Esophagus (tissue), 2 donors: ENCODE data around the gene DDX53. TPM values are rescaled to one million over a fixed set of nuclear protein-coding genes. Genes with fewer than 3 reads are reported as not detected.

Source experiments
- H3K27ac ChIP-seq, 2 donors: one replicate each; pipeline ENCODE4 v1.5.1; 2013; ENCODE audit warnings: low read depth in 2 of 2, mild to moderate bottlenecking in 2 of 2, inconsistent platforms in 1 of 2, low read length in 1 of 2, moderate library complexity in 1 of 2
- H3K27me3 ChIP-seq, 2 donors: one replicate each; pipeline ENCODE4 v1.6.1; 2013; ENCODE audit warnings: low read length in 2 of 2, control low read depth in 1 of 2, mild to moderate bottlenecking in 1 of 2; ENCODE audit not compliant: insufficient read depth in 2 of 2, control insufficient read depth in 1 of 2
- H3K36me3 ChIP-seq, 2 donors: one replicate each; pipeline ENCODE4 v1.6.1; 2013; ENCODE audit warnings: low read length in 1 of 2; ENCODE audit not compliant: control insufficient read depth in 2 of 2, insufficient read depth in 2 of 2
- H3K4me1 ChIP-seq, 2 donors: one replicate each; pipeline ENCODE4 v1.6.1; 2013; ENCODE audit warnings: low read length in 1 of 2; ENCODE audit not compliant: control insufficient read depth in 2 of 2, insufficient read depth in 2 of 2
- H3K4me3 ChIP-seq, 2 donors: one replicate each; pipeline ENCODE4 v1.5.1; 2013; ENCODE audit warnings: low read length in 2 of 2, mild to moderate bottlenecking in 2 of 2, low read depth in 1 of 2, moderate library complexity in 1 of 2
- H3K9me3 ChIP-seq, 2 donors: one replicate each; pipeline ENCODE4 v1.6.1; 2013; ENCODE audit warnings: mild to moderate bottlenecking in 2 of 2, low read depth in 1 of 2, low read length in 1 of 2, moderate library complexity in 1 of 2; ENCODE audit not compliant: control insufficient read depth in 2 of 2, insufficient read depth in 1 of 2
- WGBS, 2 donors: extraction: QIAGEN DNeasy Blood & Tissue Kit; methylation state at CpG; one replicate each; pipeline ENCODE4 v1.1.7; 2013; 5-methylcytosine and 5-hydroxymethylcytosine counted together
- polyA plus RNA-seq, 2 donors: library from polyadenylated mRNA; stranded (reverse); fragments of 200-250 nt; gene quantifications; one replicate each; pipeline ENCODE4 v1.2.3, GENCODE V29; 2013
- donor health status: healthy with polysubstance abuse.
- donor health status: Bipolar disorder and iron deficiency.

Gene DDX53
- polyA plus RNA-seq, 2 donors: not detected

- WGBS, 2 donors: 72 to 95% methylated on average over 3 of the region's 3 CpGs
- Histone ChIP-seq H3K27me3 (no peaks in the 10 kb centered on the region), H3K9me3 (no peaks in the 10 kb centered on the region)
Measured at GRCh38 chrX:23035493-23035892, 35.7 kb downstream of the DDX53 start.

GRCh38 chrX:23046443-23046842 lies 46.7 kb downstream of the DDX53 start:
- Histone ChIP-seq H3K4me3 (no peak overlapping the region), H3K9me3 (no peaks in the 10 kb centered on the region), H3K4me1 (no peaks in the 10 kb centered on the region), H3K27me3 (no peaks in the 10 kb centered on the region), H3K27ac (no peak overlapping the region), H3K36me3 (no peaks in the 10 kb centered on the region)
- 50 to 71% methylated on average over 2 of the region's 2 CpGs for WGBS, 2 donors

More at GRCh38 chrX:23035493-23035892, 35.7 kb downstream of the DDX53 start:
- H3K4me3 ChIP-seq: no peak overlapping the region
- H3K36me3 ChIP-seq: no peaks in the 10 kb centered on the region
- no peak overlapping the region for H3K27ac ChIP-seq
- H3K4me1 ChIP-seq: no peaks in the 10 kb centered on the region

- H3K4me1 ChIP-seq: no peaks in the 10 kb centered on the region
- no peaks in the 10 kb centered on the region for H3K36me3 ChIP-seq
- H3K9me3 ChIP-seq: no peaks in the 10 kb centered on the region
- no peak overlapping the region for H3K4me3 ChIP-seq
- WGBS, 2 donors: 83 to 84% methylated on average over 2 of the region's 2 CpGs
- H3K27ac ChIP-seq: no peak overlapping the region
- no peaks in the 10 kb centered on the region for H3K27me3 ChIP-seq
Measured at GRCh38 chrX:23048806-23049573, 49.2 kb downstream of the DDX53 start.

- 79 to 96% methylated on average over 3 of the region's 3 CpGs for WGBS, 2 donors
- H3K4me1 ChIP-seq: no peaks in the 10 kb centered on the region
- H3K36me3 ChIP-seq: no peaks in the 10 kb centered on the region
- no peak overlapping the region for H3K4me3 ChIP-seq
- H3K9me3 ChIP-seq: no peaks in the 10 kb centered on the region
- no peaks in the 10 kb centered on the region for H3K27me3 ChIP-seq
- H3K27ac ChIP-seq: no peak overlapping the region
Measured at GRCh38 chrX:23052324-23052723, 52.6 kb downstream of the DDX53 start.
